Breast epithelium (tissue), 3 donors: Measurements from ENCODE around the gene WWTR1.

Experiments used
- CTCF ChIP-seq, 3 donors: fragments of 450-650 bp; IDR thresholded peaks; one replicate each; pipeline ENCODE4 v1.5.1; 2016 to 2017; ENCODE audit warnings: antibody characterized with exemption in 3 of 3, mild to moderate bottlenecking in 3 of 3, moderate library complexity in 3 of 3
- POLR2A ChIP-seq: fragments of 450-650 bp; IDR thresholded peaks from one replicate; pipeline ENCODE4 v1.6.1; 2016; ENCODE audit warnings: antibody characterized with exemption, mild to moderate bottlenecking, moderate library complexity
- POLR2AphosphoS5 ChIP-seq, 3 donors: sonication (generic); formaldehyde crosslinking; IDR thresholded peaks; one replicate each; pipeline ENCODE4 v1.6.1; 2017; ENCODE audit warnings: antibody characterized with exemption in 3 of 3

- TF ChIP-seq CTCF (IDR thresholded peaks at IDR 0.05): no peak
- TF ChIP-seq POLR2A: no peak
- TF ChIP-seq POLR2AphosphoS5 (IDR thresholded peaks at IDR 0.05): no peak
These were observed 103.0 kb downstream of the WWTR1 start for GRCh38 chr3:149554826-149555225.
